ENCODE data around the gene MYO9B. TPM values are rescaled to one million over a fixed set of nuclear protein-coding genes. Genes with fewer than 3 reads are reported as not detected.
"Not testable (repeated sequence)": the region's sequence is repeated elsewhere in the genome, so short reads cannot be mapped to it uniquely, and the experiment has no call there.

MYO9B gene
- total RNA-seq, 2 experiments from 2014 or later, result 280 to 356 TPM

GRCh38 chr19:17105556-17105955, 30.0 kb downstream of the MYO9B start:
- Mint-ChIP-seq H3K36me3 (peaks cover 46% of the 10 kb centered on the region), H3K27me3 (no peaks in the 10 kb centered on the region), H3K27ac (no peak overlapping the region), H3K9me3 (ENCODE audit: low read depth) (peaks cover 2% of the 10 kb centered on the region), H3K4me3 (no peak overlapping the region), H3K4me1 (peaks cover 55% of the 10 kb centered on the region)
- ATAC-seq (no peak), DNase-seq (no peak)
- CTCF ChIA-PET, result interaction anchor here (0.7 kb wide), 1 partner anchor 16 kb away, joined by 3 read pairs; no protein-coding TSS in a partner anchor

DNA sequence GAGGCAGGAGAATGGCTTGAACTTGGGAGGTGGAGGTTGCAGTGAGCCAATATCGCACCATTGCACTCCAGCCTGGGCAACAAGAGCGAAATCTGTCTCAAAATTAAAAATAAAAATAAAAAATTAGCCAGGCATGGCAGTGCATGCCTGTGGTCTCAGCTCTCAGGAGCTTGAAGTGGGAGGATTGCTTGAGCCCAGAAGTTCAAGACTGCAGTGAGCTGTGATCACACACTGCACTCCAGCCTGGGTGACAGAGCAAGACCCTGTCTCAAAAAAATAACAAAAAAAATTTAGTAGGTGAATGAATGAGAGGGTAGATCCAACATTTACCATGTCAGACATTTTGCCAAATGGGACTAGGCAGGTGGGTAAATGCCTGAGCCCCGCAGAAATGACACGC, 31.4 kb downstream of the MYO9B start:
- H3K36me3 Mint-ChIP-seq, result peaks cover 47% of the 10 kb centered on the region
- H3K27ac Mint-ChIP-seq; H3K27me3 Mint-ChIP-seq; CTCF ChIA-PET; H3K9me3 Mint-ChIP-seq (ENCODE audit: low read depth); DNase-seq; H3K4me3 Mint-ChIP-seq; ATAC-seq: not testable (repeated sequence)
- H3K4me1 Mint-ChIP-seq, result peaks cover 59% of the 10 kb centered on the region

GRCh38 chr19:17107546-17108452, 32.2 kb downstream of the MYO9B start:
- peak overlapping the region; percentile 24 for H3K27ac Mint-ChIP-seq
- DNase-seq (no peak), ATAC-seq (no peak)
- peaks cover 45% of the 10 kb centered on the region for H3K36me3 Mint-ChIP-seq
- peaks cover 60% of the 10 kb centered on the region for H3K4me1 Mint-ChIP-seq
- H3K27me3 Mint-ChIP-seq, result no peaks in the 10 kb centered on the region
- peaks cover 2% of the 10 kb centered on the region for H3K9me3 Mint-ChIP-seq (ENCODE audit: low read depth)
- CTCF ChIA-PET, result interaction anchor here (0.8 to 1.2 kb wide), 3 partner anchors 17 to 60 kb away, joined by 3 to 4 read pairs (median 3); no protein-coding TSS in a partner anchor
- H3K4me3 Mint-ChIP-seq, result no peak overlapping the region

DNA sequence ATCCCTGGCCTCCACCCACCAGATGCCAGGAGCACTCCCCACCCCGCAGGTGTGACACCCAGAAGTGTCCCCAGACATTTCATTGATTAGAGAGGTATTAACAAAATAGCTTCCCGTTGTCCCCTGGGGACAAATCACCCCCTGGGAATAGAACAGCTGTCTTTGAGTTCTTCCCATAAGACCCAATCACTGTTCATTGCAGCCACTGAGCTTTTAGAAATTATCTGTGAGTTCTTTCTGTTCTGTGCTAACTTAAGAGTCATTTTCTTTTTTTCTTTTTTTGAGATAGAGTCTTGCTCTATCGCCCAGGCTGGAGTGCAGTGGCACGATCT, 32.8 kb downstream of the MYO9B start:
- CTCF ChIA-PET, result interaction anchor here (0.8 to 1.8 kb wide), 4 partner anchors 14 to 59 kb away, joined by 3 to 5 read pairs (median 4); no protein-coding TSS in a partner anchor
- H3K4me1 Mint-ChIP-seq, result peaks cover 58% of the 10 kb centered on the region
- ATAC-seq (no peak), DNase-seq (no peak)
- H3K27ac Mint-ChIP-seq, result no peak overlapping the region
- H3K9me3 Mint-ChIP-seq (ENCODE audit: low read depth), result no peaks in the 10 kb centered on the region
- H3K4me3 Mint-ChIP-seq, result no peak overlapping the region
- H3K27me3 Mint-ChIP-seq, result no peaks in the 10 kb centered on the region
- H3K36me3 Mint-ChIP-seq, result peaks cover 39% of the 10 kb centered on the region

DNA sequence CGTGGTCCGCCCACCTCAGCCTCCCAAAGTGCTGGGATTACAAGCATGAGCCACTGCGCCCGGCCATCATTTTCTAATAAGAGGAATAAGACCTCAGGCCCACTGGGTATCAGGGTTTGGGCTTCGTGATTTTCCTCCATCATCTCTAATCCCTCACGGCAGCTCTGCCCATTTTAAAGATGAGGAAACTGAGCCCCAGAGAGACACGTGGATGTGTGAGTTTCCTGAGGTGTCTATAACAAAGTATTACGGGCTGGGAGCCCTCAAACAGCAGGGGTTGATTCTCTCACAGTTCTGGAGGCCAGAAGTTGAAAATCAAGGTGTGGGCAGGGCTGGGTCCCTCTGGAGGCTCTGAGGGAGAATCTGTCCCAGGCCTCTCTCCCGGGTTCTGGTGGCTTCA, 33.7 kb downstream of the MYO9B start:
- CTCF ChIA-PET, result interaction anchor here (0.9 to 2.0 kb wide), 5 partner anchors 11 to 58 kb away, joined by 3 to 5 read pairs (median 4); no protein-coding TSS in a partner anchor
- peaks cover 59% of the 10 kb centered on the region for H3K4me1 Mint-ChIP-seq
- H3K27me3 Mint-ChIP-seq, result no peaks in the 10 kb centered on the region
- ATAC-seq (no peak), DNase-seq (no peak)
- peak overlapping the region; percentile 9 for H3K4me3 Mint-ChIP-seq
- peak overlapping the region; percentile 73 for H3K27ac Mint-ChIP-seq
- no peaks in the 10 kb centered on the region for H3K9me3 Mint-ChIP-seq (ENCODE audit: low read depth)
- H3K36me3 Mint-ChIP-seq, result peaks cover 42% of the 10 kb centered on the region

DNA sequence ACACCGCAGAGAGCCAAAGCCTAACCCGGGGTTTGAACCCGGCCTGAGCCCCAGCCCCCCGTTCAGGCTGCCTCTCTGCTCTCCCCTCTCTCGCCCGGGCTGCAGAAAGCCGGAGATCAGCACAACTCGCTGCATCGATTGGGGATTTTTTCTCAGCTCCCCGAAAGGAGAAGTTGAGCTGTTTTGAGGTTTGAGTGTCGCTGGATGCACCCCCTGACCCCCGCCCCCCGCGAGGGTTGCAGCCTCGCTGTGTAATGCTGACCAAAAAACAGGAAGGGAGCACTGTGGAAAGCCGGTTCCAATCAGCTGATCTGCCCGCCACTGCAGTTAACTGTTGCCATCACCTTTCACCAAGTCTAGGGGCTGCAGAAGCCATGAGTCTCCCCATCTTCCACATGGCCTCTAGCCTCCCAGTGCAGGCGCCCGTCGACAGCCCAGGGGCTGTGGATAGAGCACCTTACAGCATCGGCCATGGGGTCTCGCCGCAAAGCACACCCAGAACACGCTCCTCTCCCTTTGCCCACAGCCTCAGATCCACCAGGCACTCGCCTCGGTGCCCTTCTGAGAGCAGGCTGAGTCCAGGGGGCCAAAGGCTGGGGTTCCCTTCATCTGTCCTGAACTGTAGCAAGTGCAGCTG, 34.5 kb downstream of the MYO9B start:
- Mint-ChIP-seq H3K4me1 (peaks cover 61% of the 10 kb centered on the region), H3K27me3 (no peaks in the 10 kb centered on the region), H3K36me3 (peaks cover 44% of the 10 kb centered on the region), H3K27ac (peak overlapping the region; percentile 73), H3K4me3 (peak overlapping the region; percentile 9), H3K9me3 (ENCODE audit: low read depth) (no peaks in the 10 kb centered on the region)
- CTCF ChIA-PET, result interaction anchor here (1.4 to 2.0 kb wide), 4 partner anchors 10 to 34 kb away, joined by 4 to 5 read pairs (median 4); no protein-coding TSS in a partner anchor
- ATAC-seq, result peak; percentile 57
- DNase-seq, result peak; percentile 58

GRCh38 chr19:17110599-17110966, 35.0 kb downstream of the MYO9B start:
- ATAC-seq (no peak), DNase-seq (no peak)
- H3K27ac Mint-ChIP-seq, result peak overlapping the region; percentile 73
- H3K4me1 Mint-ChIP-seq, result peaks cover 59% of the 10 kb centered on the region
- CTCF ChIA-PET, result interaction anchor here (1.4 to 2.0 kb wide), 3 partner anchors 9 to 34 kb away, joined by 4 to 5 read pairs (median 4); no protein-coding TSS in a partner anchor
- H3K27me3 Mint-ChIP-seq, result no peaks in the 10 kb centered on the region
- no peaks in the 10 kb centered on the region for H3K9me3 Mint-ChIP-seq (ENCODE audit: low read depth)
- peaks cover 47% of the 10 kb centered on the region for H3K36me3 Mint-ChIP-seq
- H3K4me3 Mint-ChIP-seq, result no peak overlapping the region

DNA sequence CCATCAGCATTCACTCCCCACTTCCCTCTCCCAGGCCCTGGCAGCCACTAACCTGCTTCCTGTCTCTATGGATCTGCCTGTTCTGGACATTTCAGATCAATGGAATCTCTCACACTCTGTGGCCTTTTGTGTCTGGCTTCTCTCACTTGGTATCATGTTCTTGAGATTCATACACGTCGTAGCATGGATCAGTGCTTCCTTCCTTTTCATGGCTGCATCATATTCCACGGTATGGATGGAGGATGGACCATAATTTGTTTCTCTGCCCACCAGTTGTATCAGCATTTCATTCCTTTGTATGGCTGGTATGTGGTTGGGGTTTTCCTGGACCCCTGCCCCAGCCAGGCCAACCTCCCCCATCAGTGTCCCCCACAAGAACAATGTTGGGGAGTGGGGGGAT, 36.2 kb downstream of the MYO9B start:
- CTCF ChIA-PET, result no interaction called here
- no peak for DNase-seq
- peaks cover 46% of the 10 kb centered on the region for H3K36me3 Mint-ChIP-seq
- no peak for ATAC-seq
- peaks cover 58% of the 10 kb centered on the region for H3K4me1 Mint-ChIP-seq
- no peaks in the 10 kb centered on the region for H3K9me3 Mint-ChIP-seq (ENCODE audit: low read depth)
- H3K27ac Mint-ChIP-seq, result peak overlapping the region; percentile 39
- H3K27me3 Mint-ChIP-seq, result no peaks in the 10 kb centered on the region
- no peak overlapping the region for H3K4me3 Mint-ChIP-seq

GRCh38 chr19:17112271-17112670, 36.7 kb downstream of the MYO9B start:
- H3K27me3 Mint-ChIP-seq, result no peaks in the 10 kb centered on the region
- H3K27ac Mint-ChIP-seq, result peak overlapping the region; percentile 39
- CTCF ChIA-PET, result no interaction called here
- H3K4me1 Mint-ChIP-seq, result peaks cover 60% of the 10 kb centered on the region
- ATAC-seq (no peak), DNase-seq (no peak)
- no peak overlapping the region for H3K4me3 Mint-ChIP-seq
- peaks cover 46% of the 10 kb centered on the region for H3K36me3 Mint-ChIP-seq
- H3K9me3 Mint-ChIP-seq (ENCODE audit: low read depth), result no peaks in the 10 kb centered on the region

DNA sequence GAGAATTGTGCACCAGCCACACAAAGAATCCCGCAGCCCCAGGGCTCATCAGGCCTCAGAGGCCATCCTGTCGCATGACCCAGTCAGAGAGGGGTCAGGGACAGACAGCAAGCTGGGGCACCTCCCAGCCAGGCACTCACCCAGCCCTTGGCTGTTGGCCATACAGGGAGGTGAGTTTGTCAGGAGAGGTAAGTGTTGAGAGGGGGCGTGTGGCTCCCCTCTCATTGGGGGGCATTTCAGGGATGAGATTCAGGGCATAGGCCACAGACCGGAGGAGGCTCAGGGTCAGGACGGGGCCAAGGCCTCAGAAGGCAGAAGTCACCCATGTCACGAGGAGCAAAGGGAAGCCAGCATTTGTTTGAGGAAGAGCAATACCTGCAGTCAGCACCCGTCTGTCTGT, 37.1 kb downstream of the MYO9B start:
- no peaks in the 10 kb centered on the region for H3K27me3 Mint-ChIP-seq
- DNase-seq (no peak), ATAC-seq (no peak)
- peaks cover 55% of the 10 kb centered on the region for H3K4me1 Mint-ChIP-seq
- no peaks in the 10 kb centered on the region for H3K9me3 Mint-ChIP-seq (ENCODE audit: low read depth)
- H3K4me3 Mint-ChIP-seq, result no peak overlapping the region
- peak overlapping the region; percentile 42 for H3K27ac Mint-ChIP-seq
- peaks cover 43% of the 10 kb centered on the region for H3K36me3 Mint-ChIP-seq
- CTCF ChIA-PET, result no interaction called here

GRCh38 chr19:17113127-17113785, 37.7 kb downstream of the MYO9B start:
- ATAC-seq, result no peak
- H3K27ac Mint-ChIP-seq, result no peak overlapping the region

GRCh38 chr19:17114414-17114831, 38.8 kb downstream of the MYO9B start:
- DNase-seq (no peak), ATAC-seq (no peak)
- Mint-ChIP-seq H3K4me1 (peaks cover 47% of the 10 kb centered on the region), H3K27ac (no peak overlapping the region), H3K27me3 (no peaks in the 10 kb centered on the region), H3K9me3 (ENCODE audit: low read depth) (no peaks in the 10 kb centered on the region), H3K4me3 (no peak overlapping the region), H3K36me3 (peaks cover 47% of the 10 kb centered on the region)
- CTCF ChIA-PET, result no interaction called here

More at GRCh38 chr19:17113127-17113785, 37.7 kb downstream of the MYO9B start:
- Mint-ChIP-seq H3K36me3 (peaks cover 42% of the 10 kb centered on the region), H3K4me1 (peaks cover 51% of the 10 kb centered on the region), H3K9me3 (ENCODE audit: low read depth) (no peaks in the 10 kb centered on the region), H3K4me3 (no peak overlapping the region), H3K27me3 (no peaks in the 10 kb centered on the region)
- no peak for DNase-seq
- CTCF ChIA-PET, result no interaction called here

DNA sequence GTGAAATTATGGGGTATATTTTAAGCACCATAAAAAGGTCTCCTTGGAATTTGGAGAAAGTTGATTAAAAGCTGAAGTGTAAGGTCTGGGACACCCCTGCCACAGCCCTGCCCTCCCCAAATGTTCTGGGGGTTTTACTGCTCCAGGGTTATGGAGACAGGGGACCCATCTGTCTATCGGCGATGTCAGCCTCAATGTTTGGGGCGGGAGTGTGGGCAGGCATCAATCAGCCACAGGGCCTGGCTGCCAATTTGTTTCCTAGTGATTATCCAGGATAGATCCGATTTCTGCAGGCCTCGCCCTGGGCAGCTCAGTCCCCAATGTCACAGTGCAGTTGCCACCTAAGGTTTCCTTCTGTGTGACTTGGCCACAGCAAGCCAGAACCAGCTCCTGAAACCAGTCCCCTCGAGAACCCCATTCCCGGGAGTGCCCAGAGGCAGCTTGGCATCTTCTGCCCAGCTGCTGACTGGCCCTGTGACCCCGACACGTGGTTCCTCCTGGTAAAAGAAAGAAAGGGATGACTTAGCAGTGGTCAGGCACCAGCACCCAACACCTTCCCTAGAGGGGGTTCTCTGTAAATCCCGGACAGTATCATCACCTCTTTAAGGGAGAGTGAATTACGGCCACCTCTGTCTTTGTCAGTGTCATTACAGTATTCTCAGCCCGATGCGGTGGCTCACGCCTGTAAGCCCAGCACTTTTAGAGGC, 41.6 kb downstream of the MYO9B start:
- no peaks in the 10 kb centered on the region for H3K9me3 Mint-ChIP-seq (ENCODE audit: low read depth)
- no peaks in the 10 kb centered on the region for H3K27me3 Mint-ChIP-seq
- peak overlapping the region; percentile 40 for H3K27ac Mint-ChIP-seq
- CTCF ChIA-PET, result interaction anchor here (1.6 kb wide), 1 partner anchor 9 kb away, joined by 4 read pairs; no protein-coding TSS in a partner anchor
- no peak overlapping the region for H3K4me3 Mint-ChIP-seq
- peaks cover 47% of the 10 kb centered on the region for H3K36me3 Mint-ChIP-seq
- H3K4me1 Mint-ChIP-seq, result peaks cover 43% of the 10 kb centered on the region
- ATAC-seq (no peak), DNase-seq (no peak)

Measured in activated CD8-positive, alpha-beta memory T cell treated with anti-CD3 and anti-CD28 coated beads, Interleukin-2, amount 10 ng/mL, durations not matched to agents 7 days and 5 days (primary cell).